Fibroblast of gingiva (primary cell): ENCODE data around the gene SLC7A9.
"Not testable (repeated sequence)": the region's sequence is repeated elsewhere in the genome, so short reads cannot be mapped to it uniquely, and the experiment has no call there.

ENCODE experiments used
- DNase-seq: peaks from one replicate; pipeline ENCODE4 v3.0.0-alpha.2; 2011; ENCODE audit warnings: low read depth

The SLC7A9 gene

DNA sequence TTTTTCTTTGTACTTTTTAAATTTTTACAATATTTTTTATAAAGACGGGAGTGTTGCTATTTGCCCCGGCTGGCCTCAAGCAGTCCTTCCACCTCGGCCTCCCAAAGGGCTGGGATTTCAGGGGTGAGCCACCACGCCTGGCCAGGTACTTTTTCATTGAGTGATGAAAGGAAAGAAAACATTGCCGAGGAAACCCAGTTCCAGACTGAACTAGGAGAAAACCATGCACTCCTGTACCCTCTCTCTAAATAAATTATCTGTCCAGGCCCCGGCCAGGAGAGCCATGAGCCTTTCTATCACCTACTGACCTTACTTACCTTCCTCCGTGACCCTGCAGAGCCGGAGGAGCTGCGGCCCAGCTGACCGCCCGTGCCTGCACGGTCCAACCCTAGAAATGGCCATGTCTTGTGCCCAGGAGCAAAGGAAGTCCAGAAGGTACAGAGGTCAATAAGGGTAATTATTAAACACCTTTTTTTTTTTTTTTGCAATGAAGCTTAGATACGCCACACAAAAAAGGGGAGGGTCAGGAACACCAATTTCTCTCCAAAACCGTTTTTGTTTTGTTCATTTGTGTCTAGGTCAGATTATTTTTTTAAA is at the start of gene SLC7A9:
Gene SLC7A9, minus strand, starts transcription at position 399 of the 597 bp plus-strand sequence. CDS start 1,233 bp downstream, outside the sequence.
- DNase-seq: no peak

DNA sequence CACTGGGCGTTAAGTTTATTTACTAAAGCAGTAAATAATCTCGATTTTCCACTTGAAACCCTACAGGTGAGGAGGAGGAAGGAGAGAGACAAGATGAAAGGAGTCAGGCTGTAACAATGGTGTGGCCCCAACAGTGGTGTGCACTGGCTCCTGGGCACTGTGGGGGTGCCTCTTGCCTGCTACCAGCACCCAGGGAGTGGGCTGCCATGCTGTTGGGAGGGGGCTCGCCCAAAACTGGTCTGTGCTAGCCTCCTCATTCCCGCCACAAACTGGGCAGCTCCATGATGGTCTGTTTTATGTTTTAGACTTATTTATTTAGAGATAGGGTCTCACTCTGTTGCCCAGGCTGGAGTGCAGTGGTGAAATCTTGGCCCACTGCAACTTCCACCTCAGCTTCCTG is 49.8 kb upstream of the SLC7A9 start:
- DNase-seq: no peak

DNA sequence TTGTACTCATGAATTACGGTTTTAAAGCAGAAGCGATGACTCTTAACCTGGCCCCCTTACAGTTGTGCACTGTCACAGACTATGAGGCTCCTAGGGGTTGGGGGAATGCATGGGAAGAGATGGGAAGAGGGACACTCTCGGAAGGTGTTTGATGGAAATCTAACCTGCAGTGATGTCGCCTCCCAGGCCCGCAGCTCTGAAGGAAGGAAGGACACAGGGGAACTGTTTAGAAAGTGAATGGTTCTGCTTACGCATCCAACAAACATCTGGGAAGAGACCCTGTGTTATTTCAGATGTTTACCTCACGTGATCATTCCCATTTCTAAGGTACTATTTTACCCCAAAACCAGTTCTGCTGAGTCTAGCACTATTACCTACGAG is 48.0 kb upstream of the SLC7A9 start:
- DNase-seq: no peak

GRCh38 chr19:32916969-32917615 is 47.5 kb upstream of the SLC7A9 start:
- no peak for DNase-seq

GRCh38 chr19:32914879-32915660 is 45.5 kb upstream of the SLC7A9 start:
- no peak for DNase-seq

DNA sequence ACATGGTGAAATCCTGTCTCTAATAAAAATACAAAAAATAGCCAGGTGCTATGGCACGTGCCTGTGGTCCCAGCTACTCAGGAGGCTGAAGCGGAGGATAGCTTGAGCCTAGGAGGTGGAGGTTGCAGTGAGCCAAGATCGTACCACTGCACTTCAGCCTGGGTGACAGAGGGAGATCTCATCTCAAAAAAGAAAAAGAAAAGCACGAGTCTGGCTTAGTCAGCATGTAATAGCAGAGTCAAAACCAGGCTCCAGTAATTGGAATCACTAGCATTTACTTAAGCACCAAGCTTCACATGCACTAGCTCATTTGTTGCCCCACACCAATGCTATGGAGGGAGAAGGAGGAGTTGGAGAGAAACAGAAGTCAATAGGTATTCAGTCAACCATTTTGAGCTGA is 41.9 kb upstream of the SLC7A9 start:
- DNase-seq: no peak

- no peak for DNase-seq
Observed at GRCh38 chr19:32910874-32911273, 41.3 kb upstream of the SLC7A9 start.

DNA sequence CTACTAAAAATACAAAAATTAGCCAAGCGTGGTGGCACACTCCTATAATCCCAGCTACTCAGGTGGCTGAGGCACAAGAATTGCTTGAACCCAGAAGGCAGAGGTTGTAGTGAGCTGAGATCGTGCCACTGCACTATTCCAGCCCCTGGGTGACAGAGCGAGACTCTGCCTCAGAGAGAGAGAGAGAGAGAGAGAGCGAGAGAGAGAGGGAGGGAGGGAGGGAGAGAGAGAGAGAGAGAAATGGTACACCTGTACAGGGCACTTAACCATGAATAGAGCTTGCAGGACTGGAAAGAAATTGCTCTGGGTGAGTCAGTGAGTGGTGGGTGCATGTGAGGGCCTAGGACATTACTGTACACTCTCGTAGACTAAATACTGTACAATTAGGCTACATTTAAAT is 40.5 kb upstream of the SLC7A9 start:
- no peak for DNase-seq

GRCh38 chr19:32909257-32909656 is 39.7 kb upstream of the SLC7A9 start:
- DNase-seq: no peak

- DNase-seq: no peak
Observed at GRCh38 chr19:32908641-32909190, 39.1 kb upstream of the SLC7A9 start.

DNA sequence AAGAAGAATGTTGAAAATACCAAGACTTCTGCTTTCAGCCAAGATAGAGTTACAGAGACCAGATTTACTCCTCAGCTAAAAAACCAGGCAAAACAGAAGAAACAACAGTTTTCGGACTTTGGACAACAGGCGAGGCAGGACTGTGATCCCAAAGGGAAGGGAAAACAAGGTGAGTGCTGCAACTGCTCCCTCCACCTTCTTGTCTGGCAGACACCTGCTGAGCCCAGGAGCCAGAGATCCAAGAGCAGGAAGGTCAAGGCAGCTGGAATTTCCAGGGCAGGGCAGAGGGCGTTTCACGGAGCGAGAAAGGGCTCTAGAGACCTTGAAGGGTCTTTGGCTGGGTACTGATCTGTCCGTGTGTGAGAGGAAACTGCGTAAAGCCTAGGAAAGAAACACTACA is 32.9 kb upstream of the SLC7A9 start:
- DNase-seq: no peak

- no peak for DNase-seq
Observed at GRCh38 chr19:32901504-32902161, 32.1 kb upstream of the SLC7A9 start.

DNA sequence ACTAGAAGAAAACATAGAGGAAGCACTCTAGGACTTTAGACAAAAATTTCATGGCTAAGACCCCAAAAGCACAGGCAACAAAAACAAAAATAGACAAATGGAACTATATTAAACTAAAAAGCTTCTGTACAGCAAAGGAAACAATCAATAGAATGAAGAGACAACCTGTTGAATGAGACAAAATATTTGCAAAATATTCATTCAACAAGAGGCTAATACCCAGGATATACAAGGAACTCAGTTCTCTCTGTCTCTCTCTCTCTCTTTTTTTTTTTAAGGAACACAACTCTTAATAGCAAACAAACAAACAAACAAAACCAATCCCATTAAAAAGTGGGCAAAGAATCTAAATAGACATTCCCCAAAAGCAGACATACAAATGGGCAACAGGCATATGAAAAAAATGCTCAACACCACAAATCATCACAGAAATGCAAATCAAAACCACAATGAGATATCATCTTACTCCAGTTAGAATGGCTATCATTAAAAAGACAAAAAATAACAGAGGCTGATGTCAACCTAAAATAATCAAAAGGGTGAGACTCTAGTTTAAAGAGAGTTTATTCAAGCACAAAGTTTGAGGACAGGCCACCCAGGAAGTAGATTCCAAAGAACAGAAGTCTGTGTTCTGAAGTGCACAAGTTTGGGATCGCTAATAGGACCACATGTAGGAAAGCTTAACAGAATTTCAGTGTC is 27.1 kb upstream of the SLC7A9 start:
- DNase-seq: peak; percentile 52

DNA sequence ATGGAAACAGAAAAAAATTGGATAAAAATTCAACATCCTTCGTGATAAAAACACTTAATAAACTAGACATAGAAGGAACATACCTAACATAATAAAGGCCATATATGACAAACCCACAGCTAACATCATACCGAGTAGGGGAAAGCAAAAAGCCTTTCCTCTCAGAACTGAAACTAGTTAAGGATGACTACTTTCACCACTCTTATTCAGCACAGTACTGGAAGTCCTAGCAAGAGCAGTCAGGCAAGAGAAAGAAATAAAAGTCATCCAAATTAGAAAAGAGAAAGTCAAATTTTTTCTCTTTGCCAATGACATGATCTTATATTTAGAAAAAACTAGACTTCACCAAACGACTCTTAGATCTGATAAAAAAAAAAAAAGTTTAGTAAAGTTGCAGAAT is 25.8 kb upstream of the SLC7A9 start:
- DNase-seq: no peak

GRCh38 chr19:32891609-32892008 is 22.0 kb upstream of the SLC7A9 start:
- no peak for DNase-seq

- DNase-seq: no peak
Observed at GRCh38 chr19:32890841-32891240, 21.3 kb upstream of the SLC7A9 start.

DNA sequence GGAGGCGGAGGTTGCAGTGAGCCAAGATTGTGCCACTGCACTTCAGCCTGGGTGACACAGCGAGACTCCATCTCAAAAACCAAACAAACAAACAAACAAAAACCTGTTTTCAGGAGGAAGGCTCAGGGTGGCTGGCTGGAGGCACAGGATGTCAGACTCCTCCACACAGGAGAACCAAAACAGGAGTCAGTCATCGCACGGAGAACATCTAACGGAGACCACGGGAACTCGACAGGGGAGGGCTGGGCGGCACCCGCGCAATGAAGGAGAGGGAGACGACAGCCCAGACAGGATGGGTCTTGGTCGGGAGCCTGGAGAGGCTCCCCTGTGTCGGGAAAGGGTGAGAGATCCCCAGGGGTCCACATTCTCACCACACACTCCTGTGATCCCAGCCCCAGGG is 20.8 kb upstream of the SLC7A9 start:
- DNase-seq: no peak

DNA sequence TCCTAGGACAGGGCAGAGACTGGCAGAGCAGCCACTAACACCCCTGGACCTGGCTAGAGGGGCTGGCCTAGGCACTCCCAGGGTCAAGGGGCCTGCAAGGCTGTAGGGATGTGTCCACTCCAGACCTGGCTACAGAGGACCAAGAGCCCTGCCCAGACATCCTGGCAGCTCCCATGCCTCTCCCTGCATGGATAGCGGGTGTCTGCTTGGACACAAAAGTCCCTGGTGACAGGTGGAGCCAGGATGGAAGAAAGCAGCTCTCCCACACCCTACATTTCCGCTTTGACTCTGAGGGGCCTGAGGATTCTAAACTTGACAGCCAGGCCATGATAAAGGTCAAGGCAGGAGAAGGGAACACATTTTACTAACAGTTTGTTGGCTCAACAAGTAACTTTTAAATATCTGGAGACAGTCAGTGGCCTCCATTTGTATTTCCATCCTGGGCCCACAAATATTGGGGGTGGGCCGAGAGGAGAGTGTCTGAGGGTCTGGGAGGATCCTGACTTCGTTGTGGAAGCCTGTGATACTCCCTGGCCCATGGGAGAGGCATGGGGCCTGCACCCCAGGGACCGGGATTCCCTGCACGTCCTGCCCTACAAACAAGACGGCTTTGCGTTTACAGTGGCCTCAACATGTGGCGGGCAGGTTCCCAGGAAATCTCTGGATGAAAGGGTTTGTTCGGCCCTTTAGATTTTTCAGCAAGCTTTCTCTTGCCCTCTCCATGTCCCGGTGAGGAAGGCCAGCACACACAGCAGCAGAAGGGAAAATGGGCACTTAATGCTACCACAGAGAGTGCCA is 19.8 kb upstream of the SLC7A9 start:
- DNase-seq: no peak

GRCh38 chr19:32887572-32888215 is 18.1 kb upstream of the SLC7A9 start:
- no peak for DNase-seq

- no peak for DNase-seq
Observed at GRCh38 chr19:32886241-32886640, 16.7 kb upstream of the SLC7A9 start.

GRCh38 chr19:32885255-32885654 is 15.7 kb upstream of the SLC7A9 start:
- DNase-seq: not testable (repeated sequence)
